Measurements from ENCODE around the gene TMEM100.
A peak's percentile ranks its signal among the peaks of the same experiment; 100 is the strongest.

The TMEM100 gene, protein sequence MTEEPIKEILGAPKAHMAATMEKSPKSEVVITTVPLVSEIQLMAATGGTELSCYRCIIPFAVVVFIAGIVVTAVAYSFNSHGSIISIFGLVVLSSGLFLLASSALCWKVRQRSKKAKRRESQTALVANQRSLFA

DNA sequence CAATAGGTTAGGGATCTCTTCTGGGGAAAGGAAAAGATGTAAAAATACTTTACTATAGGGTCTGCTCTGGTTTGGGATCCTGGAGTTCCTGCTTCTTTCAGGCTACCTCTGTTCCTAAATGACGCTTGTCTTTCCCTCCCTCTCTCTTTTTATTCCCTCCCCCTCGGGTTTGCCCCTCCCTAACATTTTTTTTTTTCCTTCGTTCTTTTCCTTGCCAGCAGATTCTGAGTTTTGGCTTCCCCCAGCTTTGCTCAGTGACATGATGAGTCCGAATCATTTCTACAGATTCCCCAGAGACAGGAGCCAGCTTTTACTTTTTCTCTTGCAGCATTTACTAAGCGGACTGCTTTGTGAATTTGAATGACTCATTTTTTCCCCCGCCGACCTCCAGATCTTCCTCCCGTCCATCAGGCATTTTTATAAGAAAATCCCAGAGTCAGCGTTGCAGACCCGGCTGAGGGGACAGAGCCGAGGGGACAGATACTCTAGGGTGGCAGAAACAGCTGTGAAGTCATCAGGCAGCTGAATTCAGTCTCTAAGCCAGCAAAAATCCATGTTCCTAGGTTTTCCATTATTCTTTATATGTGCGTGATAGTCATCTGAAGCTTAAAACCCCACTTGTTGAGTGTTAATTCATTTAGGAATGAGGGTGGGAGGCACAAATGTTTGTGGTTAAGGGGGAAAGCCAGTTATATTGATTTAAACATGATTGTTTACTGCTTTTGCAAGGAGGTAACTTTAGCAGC lies at the start of gene TMEM100:
Gene TMEM100 (minus strand): TSS at position 123 of the 746 bp plus-strand sequence. CDS start 1,794 bp downstream, outside the sequence.
- no peak for DNase-seq

DNA sequence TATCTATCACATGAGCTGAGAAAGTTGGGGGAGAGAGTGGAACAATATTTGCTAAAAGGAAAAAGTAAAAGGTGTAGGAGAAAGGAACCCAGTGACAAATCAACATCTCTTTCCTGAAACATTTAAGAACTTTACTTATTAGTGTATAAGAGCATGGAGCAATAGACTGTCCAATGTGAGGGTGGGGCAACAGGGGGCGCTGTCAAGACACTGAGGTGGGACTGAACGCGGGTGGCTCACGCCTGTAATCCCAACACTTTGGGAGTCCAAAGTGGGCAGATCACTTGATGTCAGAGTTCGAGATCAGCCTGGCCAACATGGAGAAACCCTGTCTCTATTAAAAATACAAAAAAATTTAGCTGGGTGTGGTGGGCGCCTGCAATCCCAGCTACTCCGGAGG lies 49.4 kb upstream of the TMEM100 start:
- no peak for DNase-seq

DNA sequence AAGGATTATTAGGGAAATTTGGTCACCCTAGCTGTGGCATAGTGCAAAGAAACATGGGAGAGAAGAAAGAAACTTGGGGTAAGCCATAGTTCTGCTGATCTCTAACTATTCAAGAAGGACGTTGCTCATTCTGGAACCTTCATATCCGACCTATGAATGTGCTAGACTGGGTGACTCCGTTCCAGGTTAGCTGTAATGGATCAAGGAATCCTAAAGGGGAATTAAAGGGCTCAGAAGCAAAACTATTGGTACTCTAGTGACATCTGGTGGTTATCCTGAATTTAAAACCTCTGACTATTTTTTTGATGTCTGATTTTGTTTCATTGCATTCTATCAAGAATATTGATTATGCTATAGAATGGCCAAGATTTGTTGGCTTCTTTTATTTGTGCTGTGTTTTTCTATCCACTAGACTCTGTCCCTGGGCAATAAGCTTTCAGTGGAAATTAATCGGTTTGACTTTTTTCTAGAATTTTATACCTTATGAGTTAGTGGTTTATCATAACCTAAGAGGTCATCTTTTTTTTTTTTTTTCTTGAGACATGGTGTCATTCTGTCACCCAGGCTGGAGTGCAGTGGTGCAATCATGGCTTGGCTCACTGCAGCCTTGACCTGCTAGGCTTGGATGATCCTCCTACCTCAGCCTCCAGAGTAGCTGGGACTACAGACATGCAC lies 47.7 kb upstream of the TMEM100 start:
- DNase-seq, result peak; percentile 66

DNA sequence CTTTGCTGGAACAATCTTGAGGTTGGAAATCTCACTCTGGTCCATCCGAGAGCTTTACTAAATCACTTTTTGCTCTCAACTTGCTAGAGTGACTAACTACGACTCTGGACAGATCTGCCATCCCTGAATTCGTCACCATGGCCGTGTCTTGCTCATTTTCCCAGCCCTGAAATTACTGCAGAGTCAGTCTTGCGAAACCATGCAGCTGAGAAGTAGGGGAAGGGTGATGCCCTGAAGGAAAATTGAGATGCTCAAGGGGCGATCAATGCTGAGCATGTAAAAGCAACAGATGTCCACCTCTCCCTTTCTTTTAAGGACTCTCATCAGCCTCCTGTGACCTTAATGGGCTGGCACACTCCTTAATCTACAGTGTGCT lies 46.9 kb upstream of the TMEM100 start:
- no peak for DNase-seq

DNA sequence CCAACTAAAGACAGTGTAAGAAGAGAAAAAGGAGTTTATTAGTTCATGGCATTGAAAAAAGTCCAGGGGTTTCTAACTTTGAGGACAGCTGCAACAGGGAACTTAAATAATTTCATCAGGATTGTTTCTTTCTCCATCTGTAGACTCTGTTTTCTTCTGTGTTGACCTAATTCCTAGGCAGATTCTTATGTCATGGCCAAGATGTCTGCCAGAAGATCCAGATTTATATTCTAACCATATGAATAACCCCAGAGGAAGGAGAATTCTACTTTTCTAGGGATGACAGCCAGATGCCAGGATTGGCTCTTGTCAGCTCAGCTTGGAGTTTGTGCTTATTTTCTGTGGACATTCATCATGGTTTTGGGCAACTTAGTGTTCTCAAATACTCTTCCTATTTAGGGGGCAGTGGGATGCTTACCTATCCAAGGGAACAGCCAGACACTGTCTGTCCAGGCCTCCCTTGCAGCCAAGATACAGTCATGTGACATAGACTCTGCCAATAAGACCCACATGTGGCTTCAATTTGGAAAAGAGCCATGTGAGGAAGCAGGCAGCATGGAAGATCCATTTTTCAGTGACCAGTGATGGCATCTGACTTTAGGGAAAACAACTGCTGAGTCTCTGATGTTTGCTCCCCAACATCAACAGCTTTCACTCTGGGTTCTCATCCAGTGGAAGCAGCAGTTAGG lies 46.4 kb upstream of the TMEM100 start:
- no peak for DNase-seq

DNA sequence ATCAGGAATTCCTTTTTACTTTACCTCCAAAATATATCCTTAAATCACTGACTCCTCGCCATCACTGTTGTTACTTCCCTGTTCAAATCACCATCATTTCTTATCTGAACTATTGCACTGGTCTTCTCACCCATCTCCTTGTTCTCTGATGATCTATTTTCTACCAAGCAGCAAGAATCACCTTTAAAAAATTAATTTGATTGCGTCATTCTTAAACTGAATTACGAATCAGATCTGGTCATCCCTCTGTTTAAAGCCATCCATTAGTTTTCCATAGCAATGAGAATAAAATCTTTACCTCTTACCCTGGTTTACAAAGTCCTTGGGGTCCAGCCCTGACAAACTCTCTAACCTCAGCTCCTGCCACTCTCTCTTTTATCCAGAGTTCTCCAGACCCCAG lies 42.8 kb upstream of the TMEM100 start:
- no peak for DNase-seq

DNA sequence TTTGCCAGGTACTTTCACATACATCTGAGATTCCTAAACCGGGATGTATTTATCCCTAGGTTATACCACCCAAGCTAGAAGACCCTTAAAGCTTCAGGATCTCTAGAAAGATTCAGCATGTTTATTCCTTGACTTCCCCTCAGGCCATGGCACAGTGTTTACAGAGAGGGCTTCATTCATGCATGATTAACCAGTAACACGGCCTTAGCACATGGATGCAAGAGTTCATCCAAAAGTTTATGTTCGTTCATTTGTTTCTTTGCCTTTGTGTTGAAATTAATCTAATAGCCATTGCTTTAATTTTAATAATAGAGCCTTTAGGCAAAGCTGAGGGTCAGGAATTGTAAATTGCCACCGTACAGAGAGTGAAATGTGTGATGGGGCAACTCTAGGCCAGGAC lies 41.9 kb upstream of the TMEM100 start:
- DNase-seq, result no peak

DNA sequence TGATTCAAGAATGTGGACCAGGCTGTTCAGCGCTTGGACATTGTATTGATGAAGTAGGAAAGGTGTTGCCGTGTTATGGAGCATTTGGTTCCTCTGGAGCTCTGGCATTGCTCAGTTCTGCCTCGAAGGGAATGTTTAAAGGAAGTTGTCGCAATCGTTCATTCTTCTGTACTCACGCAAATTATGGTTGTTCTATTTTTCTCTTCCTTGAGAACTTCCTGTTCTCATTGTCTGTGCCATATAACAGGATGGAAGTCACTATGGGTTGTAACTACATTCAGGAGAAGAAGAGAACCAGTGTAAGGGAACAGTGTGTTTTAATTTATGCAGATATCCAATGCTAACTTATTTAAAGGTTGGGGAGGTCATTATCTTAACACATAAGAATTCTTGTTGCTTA lies 41.2 kb upstream of the TMEM100 start:
- DNase-seq, result no peak

DNA sequence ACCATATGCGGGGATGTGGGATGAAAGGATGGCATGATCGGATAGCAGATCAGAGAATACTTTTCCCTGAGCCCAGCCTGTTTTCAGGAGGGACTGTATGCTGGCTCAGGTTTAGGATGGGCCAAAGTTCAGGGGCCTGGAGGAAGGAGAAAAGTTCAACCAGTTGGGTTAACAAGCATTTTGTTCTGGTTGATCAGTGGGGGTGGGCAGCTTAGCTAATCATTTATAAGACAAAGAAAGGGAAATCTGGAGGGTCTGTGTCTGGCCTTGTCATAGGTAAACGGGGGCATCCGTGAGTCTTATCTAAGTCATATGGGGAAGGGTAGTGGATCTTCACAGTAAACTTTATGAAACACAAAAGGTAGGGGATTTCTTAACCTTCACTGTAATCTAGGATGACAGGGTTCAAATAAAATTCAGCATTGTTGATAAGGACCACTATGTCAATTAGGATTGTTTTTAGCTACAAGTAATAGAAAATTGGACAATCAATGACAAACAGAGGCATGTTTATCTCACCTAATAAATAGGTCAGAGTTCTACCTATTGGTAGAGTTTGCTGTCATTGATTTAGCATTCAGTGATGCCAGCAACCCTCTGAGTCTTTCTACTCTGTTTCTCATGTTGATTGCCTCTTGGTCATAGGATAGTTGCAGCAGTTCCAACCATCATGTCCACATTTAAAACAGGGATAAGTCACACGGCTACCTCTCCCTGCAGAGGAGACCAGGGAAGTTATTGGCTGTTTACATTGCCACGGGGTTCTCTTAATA lies 39.6 kb upstream of the TMEM100 start:
- DNase-seq, result no peak

DNA sequence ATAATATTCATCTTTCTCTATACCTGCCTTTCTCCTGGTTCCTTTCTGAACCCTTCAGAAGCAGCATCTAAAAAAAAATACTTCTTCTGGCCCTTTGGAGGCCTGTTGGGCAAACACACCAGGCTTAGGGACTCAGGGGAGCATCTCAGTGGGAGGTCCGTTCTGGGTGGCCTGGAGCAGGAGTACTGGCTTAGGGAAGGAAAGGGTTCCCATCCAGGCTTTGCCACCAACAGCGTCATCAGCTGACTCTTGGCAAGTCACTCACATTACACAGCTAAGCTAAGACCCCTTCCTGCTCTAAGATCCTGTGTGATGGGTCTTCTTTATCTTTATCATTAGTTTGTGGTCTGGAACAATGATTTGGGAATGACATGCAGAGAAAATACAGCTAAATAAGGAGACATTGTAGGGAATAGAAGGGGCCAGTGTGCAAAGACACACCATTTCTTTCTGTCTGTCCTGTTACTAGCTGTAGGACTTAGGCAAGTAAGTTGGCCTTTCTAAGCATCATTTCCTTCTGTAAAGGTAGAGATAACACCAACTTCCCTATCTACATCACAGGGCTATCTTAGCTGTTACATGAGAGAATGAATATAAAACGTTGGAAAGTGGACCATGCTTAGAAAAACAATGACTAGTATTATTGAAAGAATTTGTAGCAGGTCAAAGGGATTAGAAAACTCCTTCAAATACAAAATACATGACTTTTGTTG lies 38.1 kb upstream of the TMEM100 start:
- DNase-seq, result no peak

DNA sequence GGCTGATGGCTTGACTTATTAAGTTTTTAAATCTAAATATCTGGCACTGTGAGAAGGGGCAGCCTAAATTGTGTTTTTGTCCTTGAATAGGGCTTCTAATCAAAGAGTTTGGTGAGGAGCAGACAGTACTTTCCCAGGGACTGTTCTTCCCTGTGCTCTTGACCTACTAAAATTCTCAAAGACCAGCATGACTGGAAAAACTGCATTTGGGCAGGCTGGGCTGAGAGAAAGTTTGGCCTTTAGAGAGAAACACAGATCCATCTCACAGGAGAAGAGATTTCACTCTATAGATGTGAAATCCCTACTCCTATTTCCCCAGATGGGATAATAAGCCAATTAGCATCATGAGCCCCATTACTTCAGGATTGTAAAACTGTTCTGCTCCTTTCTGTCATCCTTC lies 35.5 kb upstream of the TMEM100 start:
- DNase-seq, result no peak

DNA sequence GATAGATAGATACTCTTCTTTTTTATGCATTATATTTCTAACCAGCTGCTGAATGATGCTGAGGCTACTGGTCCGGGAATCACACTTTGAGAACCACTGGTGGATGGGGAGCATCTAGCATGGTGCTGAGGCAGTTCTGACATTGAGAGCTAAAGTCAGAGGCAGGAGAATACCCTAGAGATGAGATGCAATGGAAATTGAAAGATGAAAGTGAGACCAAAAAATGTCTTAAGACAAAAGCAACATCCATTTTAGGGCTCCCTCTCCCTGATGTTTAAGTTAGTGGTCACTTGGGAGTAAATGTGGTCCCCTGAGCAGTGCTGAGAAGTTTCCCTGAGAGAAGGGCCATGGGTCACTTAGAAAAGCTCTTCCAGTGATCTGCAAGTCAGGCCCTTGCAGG lies 35.0 kb upstream of the TMEM100 start:
- no peak for DNase-seq

DNA sequence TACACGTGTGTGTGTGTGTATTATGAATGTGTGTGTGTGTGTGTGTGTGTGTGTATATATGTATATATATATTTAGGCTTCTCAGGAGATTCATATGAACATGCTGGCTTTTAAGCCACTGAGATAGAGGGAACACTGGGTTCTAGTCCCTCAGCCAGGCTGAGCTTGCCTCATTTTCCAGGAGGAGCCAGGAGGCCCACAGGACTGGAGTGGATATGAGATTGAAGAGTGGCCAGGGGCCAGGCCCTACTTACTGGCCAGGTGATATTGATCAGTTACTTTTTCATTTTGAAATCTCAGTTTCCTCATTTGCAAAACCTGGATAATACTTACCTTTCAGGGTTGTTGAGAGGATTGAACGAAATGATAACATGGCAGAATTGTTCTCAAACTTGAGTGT lies 34.0 kb upstream of the TMEM100 start:
- no peak for DNase-seq

DNA sequence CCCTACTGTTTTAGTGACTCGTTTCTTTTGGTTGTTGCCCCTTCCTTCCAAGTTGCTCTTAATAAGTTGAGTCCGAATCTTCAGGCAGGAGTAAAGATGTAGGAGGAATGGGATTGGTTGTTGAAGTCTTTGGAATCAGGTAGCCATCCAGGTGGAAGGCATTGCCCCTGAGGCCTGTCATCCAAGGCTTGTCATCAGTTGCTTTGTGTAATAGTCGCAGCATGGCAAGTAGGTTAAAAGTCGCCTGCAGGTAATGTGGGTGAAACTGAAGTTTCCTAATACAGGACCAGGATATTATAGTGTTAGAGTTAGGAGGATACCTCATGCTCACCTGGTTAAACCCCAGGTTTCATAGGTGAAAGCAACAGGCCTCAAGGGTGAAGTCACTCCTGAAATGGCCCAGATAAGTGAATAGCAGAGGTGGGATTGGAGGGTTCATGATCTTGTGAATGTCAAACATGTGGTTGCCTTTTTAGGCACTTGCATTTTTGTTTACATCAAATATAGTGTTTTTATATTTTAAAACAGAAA lies 29.1 kb upstream of the TMEM100 start:
- no peak for DNase-seq

DNA sequence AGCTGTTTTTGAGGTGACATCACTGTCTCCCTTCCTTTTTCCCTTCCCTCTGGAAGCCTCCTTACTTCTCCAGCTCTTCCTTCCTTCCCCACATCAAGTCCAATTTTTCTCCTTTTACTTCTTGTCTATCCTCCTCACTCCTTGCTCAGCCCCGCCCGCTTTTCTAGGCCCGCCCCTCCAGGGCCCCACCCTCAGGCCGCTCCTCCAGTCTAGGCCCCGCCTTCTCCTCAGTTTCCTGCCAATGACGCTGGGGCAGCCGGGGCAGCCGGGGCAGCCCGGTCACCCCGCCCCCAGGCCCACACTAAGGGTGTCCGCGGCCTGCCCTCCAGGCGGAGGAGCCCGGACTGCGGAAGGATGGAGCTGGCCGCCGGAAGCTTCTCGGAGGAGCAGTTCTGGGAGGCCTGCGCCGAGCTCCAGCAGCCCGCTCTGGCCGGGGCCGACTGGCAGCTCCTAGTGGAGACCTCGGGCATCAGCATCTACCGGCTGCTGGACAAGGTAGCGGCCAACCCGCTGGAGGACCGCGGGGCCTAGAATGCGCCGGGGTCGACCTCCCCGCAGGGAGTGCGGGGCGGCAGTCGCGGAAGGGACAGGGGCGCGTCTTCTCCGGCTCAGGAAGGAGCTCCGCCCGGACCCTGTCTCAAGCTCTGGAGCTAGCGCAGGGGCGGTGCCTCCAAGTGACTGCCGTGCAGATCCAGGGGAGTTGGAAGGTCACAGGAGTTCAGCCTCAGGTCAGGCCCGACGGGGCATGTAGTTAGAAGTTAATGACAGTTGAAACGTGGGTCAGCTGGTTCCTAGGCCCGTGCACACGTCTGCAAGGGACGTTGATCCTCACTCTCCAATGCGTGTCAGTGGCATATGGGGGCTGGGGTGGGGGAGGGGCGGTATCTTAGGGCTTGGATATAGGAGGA lies 28.3 kb upstream of the TMEM100 start, which contains the start of gene PCTP:
Gene PCTP (plus strand): TSS at position 302 of the 908 bp plus-strand sequence. CDS start 53 bp downstream, at position 355.
- peak; percentile 86 for DNase-seq

DNA sequence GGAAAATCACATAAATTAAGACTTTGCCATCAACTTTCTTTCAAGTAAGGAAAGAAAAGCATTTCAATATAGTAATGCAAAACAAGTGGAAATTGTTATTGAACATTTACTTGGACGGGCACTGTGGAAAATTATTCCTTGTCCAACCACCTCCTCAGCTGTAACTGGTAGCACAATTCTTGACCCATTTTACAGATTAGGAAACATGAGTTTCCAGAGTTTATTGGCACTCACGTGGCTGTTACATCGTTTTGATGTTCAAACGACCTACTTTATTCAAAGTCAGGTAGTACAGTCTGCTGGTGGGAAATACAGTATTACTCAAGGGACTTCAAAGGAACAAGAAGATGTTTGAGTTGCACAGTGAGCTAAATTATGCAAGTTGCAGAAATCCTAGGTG lies 27.3 kb upstream of the TMEM100 start:
- DNase-seq, result no peak

DNA sequence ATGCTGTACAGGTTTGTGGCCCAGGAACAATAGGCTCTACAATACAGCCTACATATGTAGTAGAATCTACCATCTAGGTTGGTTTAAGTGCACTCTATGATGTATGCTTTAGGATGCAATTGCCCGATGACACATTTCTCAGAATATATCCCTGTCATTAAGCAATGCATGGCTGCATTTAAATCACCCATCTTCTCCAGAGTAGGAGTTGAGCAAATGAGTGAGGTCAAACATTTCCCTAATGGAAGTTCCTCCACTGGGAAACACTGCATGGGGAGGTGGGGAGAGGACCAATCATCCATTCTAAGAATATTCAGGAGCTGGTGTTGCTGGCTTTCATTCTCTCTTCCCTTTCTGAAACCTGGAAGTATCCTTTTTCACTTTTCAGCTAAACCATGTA lies 26.2 kb upstream of the TMEM100 start:
- no peak for DNase-seq

DNA sequence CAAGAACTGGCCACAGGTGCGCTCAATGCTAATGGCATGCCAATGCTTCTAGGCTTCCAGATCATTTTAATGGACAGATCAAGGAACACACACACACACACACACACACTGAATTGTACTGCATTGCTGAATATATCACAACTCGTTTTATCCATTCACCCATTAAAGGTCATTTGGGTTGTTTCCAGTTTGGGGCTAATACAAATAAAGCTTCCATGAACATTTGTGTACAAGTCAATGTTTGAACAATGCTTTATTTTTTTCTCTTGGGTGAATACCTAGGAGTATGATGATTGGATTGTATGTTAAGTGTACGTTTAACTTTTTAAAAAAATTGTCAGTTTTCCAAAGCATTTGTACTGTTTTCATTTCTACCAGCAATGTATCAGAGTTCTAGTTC lies 24.5 kb upstream of the TMEM100 start:
- no peak for DNase-seq

DNA sequence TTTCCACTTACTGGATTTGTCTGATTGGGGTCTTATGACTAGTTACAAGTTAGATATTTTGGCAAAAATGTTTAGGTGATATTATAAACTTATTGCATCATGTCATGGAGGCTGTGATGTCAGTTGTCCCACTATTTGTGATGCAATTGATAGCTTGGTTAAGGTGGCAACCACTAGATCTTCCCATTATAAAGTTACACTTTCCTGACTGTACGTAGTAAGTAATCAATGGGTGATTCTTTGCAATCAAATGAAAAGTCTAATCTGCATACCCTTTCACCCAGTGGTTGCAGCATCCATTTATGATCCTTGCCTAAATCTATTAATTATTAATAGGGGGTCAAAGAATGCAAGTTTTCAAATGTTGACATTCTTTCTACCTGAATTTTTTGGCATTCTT lies 23.8 kb upstream of the TMEM100 start:
- DNase-seq, result no peak

DNA sequence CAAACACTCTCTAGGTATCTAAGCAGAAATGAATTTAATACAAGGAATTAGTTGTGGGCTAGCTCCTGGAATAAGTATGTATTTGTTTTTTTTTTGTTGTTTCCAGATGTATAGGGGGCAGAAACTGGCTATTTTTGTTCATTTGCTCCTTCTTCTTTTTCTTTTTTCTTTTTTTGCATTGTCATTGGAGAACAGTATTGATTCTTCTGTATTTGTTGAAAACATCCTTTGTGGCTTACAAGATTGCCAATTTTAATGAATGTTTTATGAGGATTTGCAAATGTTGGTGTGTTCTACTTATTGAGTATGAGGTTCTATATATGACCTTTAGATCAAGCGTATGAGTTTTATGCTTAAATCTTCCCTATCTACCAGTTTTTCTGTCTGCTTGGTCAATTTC lies 22.6 kb upstream of the TMEM100 start:
- no peak for DNase-seq
